HepG2 (cell line): Measurements from ENCODE around the gene PIH1D2. TPM values are rescaled to one million over a fixed set of nuclear protein-coding genes. Genes with fewer than 3 reads are reported as not detected.
A peak's percentile ranks its signal among the peaks of the same experiment; 100 is the strongest.

Source experiments
- ATF7 ChIP-seq, 2 experiments: fragments of 450-650 bp in 1 of 2; sonication (generic) in 1 of 2; formaldehyde crosslinking in 1 of 2; IDR thresholded peaks; 2 replicates each; pipeline versions ENCODE4 v1.4.0 to v1.6.1; 2016 to 2020; ENCODE audit warnings: antibody characterized with exemption in 1 of 2, mild to moderate bottlenecking in 1 of 2, missing genetic modification reagents in 1 of 2
- BCL3 ChIP-seq: sonication (generic); formaldehyde crosslinking; IDR thresholded peaks from 2 replicates; pipeline ENCODE4 v1.5.1; 2020; ENCODE audit warnings: mild to moderate bottlenecking, missing genetic modification reagents, moderate library complexity
- CEBPB ChIP-seq: IDR thresholded peaks from 2 replicates; pipeline ENCODE4 v1.6.1; 2011; ENCODE audit warnings: low read depth, low read length, improper control_type of control experiment, borderline replicate concordance
- ISX ChIP-seq: sonication (generic); formaldehyde crosslinking; conservative IDR thresholded peaks from 2 replicates; pipeline ENCODE4 v1.5.0; 2020; ENCODE audit warnings: missing genetic modification reagents
- JUNB ChIP-seq: sonication (generic); formaldehyde crosslinking; IDR thresholded peaks from 2 replicates; pipeline ENCODE4 v1.8.0; 2022; ENCODE audit warnings: missing genetic modification reagents, mild to moderate bottlenecking, borderline replicate concordance
- KDM5A ChIP-seq: fragments of 200-600 bp; sonication (generic); IDR thresholded peaks from 2 replicates; pipeline ENCODE4 v1.7.0; 2018; ENCODE audit warnings: antibody characterized with exemption, mild to moderate bottlenecking, low read length, borderline replicate concordance
- KMT2B ChIP-seq: IDR thresholded peaks from 2 replicates; pipeline ENCODE4 v1.6.1; 2016; ENCODE audit warnings: missing genetic modification reagents, missing compliant biosample characterization
- NFE2L2 ChIP-seq: fragments of 150-350 bp; IDR thresholded peaks from 2 replicates; pipeline ENCODE4 v1.6.1; 2014; ENCODE audit warnings: low read length
- PHB2 ChIP-seq: fragments of 450-650 bp; IDR thresholded peaks from 2 replicates; pipeline ENCODE4 v1.6.1; 2018; ENCODE audit not compliant: partially characterized antibody
- POLR2AphosphoS5 ChIP-seq: IDR thresholded peaks from 2 replicates; pipeline ENCODE4 v1.6.1; 2012; ENCODE audit warnings: low read depth, low read length
- SRY ChIP-seq: sonication (generic); formaldehyde crosslinking; IDR thresholded peaks from 2 replicates; pipeline ENCODE4 v1.8.0; 2022; ENCODE audit warnings: mild to moderate bottlenecking, missing genetic modification reagents
- SYNCRIP ChIP-seq: fragments of 200-400 bp; formaldehyde crosslinking; IDR thresholded peaks from 2 replicates; pipeline ENCODE4 v1.6.1; 2018; ENCODE audit warnings: mild to moderate bottlenecking, low read depth, low read length; ENCODE audit not compliant: insufficient read depth
- ZBTB7B ChIP-seq: sonication (generic); formaldehyde crosslinking; IDR thresholded peaks from 2 replicates; pipeline ENCODE4 v1.4.0; 2020; ENCODE audit warnings: missing genetic modification reagents
- ZFY ChIP-seq: sonication (generic); formaldehyde crosslinking; IDR thresholded peaks from 2 replicates; pipeline ENCODE4 v1.4.0; 2020; ENCODE audit warnings: missing genetic modification reagents
- ZIK1 ChIP-seq: sonication (generic); formaldehyde crosslinking; IDR thresholded peaks from 2 replicates; pipeline ENCODE4 v1.5.0; 2020; ENCODE audit warnings: mild to moderate bottlenecking, low read depth, missing genetic modification reagents, borderline replicate concordance
- ZNF10 ChIP-seq: sonication (generic); formaldehyde crosslinking; IDR thresholded peaks from 2 replicates; pipeline ENCODE4 v1.4.0; 2020; ENCODE audit warnings: mild to moderate bottlenecking, low read depth, missing genetic modification reagents, borderline replicate concordance
- ZNF251 ChIP-seq: sonication (generic); formaldehyde crosslinking; IDR thresholded peaks from 2 replicates; pipeline ENCODE4 v1.9.0; 2021; ENCODE audit warnings: mild to moderate bottlenecking, missing genetic modification reagents
- ZNF326 ChIP-seq: sonication (generic); formaldehyde crosslinking; IDR thresholded peaks from 2 replicates; pipeline ENCODE4 v1.4.0; 2020; ENCODE audit warnings: missing genetic modification reagents, borderline replicate concordance
- ZNF550 ChIP-seq: sonication (generic); formaldehyde crosslinking; IDR thresholded peaks from 2 replicates; pipeline ENCODE4 v1.4.0; 2020; ENCODE audit warnings: mild to moderate bottlenecking, missing genetic modification reagents, borderline replicate concordance
- ZNF589 ChIP-seq: sonication (generic); formaldehyde crosslinking; conservative IDR thresholded peaks from 2 replicates; pipeline ENCODE4 v1.8.0; 2022; ENCODE audit warnings: mild to moderate bottlenecking, moderate library complexity, missing genetic modification reagents
- polyA plus RNA-seq, 8 experiments: library from polyadenylated mRNA; depleted of rRNA in 3 of 8; stranded (reverse) in 7 of 8; unstranded in 1 of 8; fragments of >200 nt; fragmentation: Illumina TruSeq in 4 of 8; extraction: Trizol in 4 of 8; gene quantifications; 2 replicates each; pipeline versions ENCODE4 v1.2.1 to v1.2.3, GENCODE V29; 2011 to 2016; ENCODE audit warnings: low read depth in 4 of 8, missing spikeins in 1 of 8, mixed read lengths in 1 of 8; ENCODE audit not compliant: insufficient read depth in 1 of 8
- total RNA-seq, 5 experiments: library from RNA; depleted of rRNA; stranded (reverse); fragments of >200 nt; fragmentation: Illumina TruSeq; extraction: Trizol; gene quantifications; 2 replicates each; pipeline ENCODE4 v1.2.3, GENCODE V29; 2016; ENCODE audit warnings: low read depth in 1 of 5
- TF ChIP-seq, protein P1 (sequence below): sonication (generic); formaldehyde crosslinking; IDR thresholded peaks from 2 replicates; pipeline ENCODE4 v1.4.0; 2020; ENCODE audit warnings: mild to moderate bottlenecking, missing genetic modification reagents
- TF ChIP-seq, protein P2 (sequence below): sonication (generic); formaldehyde crosslinking; IDR thresholded peaks from 2 replicates; pipeline ENCODE4 v1.4.0; 2020; ENCODE audit warnings: missing genetic modification reagents
- TF ChIP-seq, protein P3 (sequence below): sonication (generic); formaldehyde crosslinking; IDR thresholded peaks from 2 replicates; pipeline ENCODE4 v1.4.0; 2020; ENCODE audit warnings: missing genetic modification reagents, mild to moderate bottlenecking, borderline replicate concordance

PIH1D2 gene
- total and polyA plus RNA-seq, 2 of the 13 experiments (the other 11 are each of a cell fraction or from before 2014, with no cell fraction given), result 0.49 to 2.7 TPM

DNA sequence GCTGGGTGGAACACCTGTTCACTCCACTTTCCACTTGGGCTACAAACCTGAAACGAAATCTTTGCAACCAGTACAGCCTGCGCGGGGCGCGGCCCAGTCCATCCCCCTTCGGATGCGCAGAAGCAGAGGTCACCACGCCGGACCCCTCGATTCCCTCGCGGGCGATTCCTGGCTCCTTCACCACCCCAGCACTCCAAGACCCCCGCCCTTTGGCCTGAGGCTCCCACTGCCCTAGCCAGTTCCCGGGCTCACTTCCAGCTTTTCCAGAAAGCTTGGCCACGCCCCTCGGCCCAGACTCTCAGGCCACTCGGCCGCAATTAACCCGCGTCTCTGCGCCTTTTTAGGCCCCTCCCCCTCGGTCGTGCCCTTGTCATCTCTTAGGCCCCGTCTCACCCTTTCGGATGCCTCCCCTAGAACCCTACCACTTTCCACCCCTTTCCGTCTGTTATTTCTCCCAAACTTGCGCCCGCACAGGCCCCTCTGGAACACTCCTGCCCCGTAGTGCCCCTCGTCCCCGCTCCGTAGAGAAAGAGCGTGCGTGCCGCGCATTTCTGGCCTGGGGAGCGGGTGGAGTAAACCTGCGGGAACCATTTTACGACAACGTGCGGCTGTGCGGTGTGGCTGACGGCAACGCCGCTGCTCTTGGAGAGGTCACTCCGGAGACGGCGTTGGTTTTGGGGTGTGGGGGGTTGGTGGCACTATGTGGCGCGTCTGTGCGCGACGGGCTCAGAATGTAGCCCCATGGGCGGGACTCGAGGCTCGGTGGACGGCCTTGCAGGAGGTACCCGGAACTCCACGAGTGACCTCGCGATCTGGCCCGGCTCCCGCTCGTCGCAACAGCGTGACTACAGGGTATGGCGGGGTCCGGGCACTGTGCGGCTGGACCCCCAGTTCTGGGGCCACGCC, 48.8 kb downstream of the PIH1D2 start, which contains the start of gene DLAT (continued):
- TF ChIP-seq CEBPB (no peak), JUNB (CRISPR knock-in tag) (no peak), POLR2AphosphoS5 (peak; percentile 93), ZBTB7B (CRISPR knock-in tag) (peak; percentile 78), NFE2L2 (no peak), SYNCRIP (no peak), SRY (CRISPR knock-in tag) (peak; percentile 80; the same call in 1 of the 2 replicates), ZNF326 (CRISPR knock-in tag) (no peak), ISX (CRISPR knock-in tag) (peak; percentile 91), ZFY (peak; percentile 99), ATF7 (IDR thresholded peaks at IDR 0.05) (peak; percentile 6; the same call in 1 of the 2 replicates), ATF7 (CRISPR knock-in tag; IDR thresholded peaks at IDR 0.05) (peak; percentile 66; the same call in 1 of the 2 replicates), ZNF589 (CRISPR knock-in tag) (peak; percentile 87; the same call in 1 of the 2 replicates), ZNF550 (no peak), PHB2 (no peak), ZIK1 (peak; percentile 86; the same call in 1 of the 2 replicates), ZNF10 (CRISPR knock-in tag) (no peak), ZNF251 (CRISPR knock-in tag) (no peak), KMT2B (CRISPR knock-in tag) (peak; percentile 95), BCL3 (CRISPR knock-in tag) (peak; percentile 80; the same call in 1 of the 2 replicates), KDM5A (peak; percentile 94; the same call in 1 of the 2 replicates)
- TF ChIP-seq, protein P1, sequence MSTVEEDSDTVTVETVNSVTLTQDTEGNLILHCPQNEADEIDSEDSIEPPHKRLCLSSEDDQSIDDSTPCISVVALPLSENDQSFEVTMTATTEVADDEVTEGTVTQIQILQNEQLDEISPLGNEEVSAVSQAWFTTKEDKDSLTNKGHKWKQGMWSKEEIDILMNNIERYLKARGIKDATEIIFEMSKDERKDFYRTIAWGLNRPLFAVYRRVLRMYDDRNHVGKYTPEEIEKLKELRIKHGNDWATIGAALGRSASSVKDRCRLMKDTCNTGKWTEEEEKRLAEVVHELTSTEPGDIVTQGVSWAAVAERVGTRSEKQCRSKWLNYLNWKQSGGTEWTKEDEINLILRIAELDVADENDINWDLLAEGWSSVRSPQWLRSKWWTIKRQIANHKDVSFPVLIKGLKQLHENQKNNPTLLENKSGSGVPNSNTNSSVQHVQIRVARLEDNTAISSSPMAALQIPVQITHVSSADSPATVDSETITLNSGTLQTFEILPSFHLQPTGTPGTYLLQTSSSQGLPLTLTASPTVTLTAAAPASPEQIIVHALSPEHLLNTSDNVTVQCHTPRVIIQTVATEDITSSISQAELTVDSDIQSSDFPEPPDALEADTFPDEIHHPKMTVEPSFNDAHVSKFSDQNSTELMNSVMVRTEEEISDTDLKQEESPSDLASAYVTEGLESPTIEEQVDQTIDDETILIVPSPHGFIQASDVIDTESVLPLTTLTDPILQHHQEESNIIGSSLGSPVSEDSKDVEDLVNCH (CRISPR knock-in tag), result no peak
- TF ChIP-seq, protein P2, sequence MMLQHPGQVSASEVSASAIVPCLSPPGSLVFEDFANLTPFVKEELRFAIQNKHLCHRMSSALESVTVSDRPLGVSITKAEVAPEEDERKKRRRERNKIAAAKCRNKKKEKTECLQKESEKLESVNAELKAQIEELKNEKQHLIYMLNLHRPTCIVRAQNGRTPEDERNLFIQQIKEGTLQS, result no peak; the same call in 1 of the 2 replicates
- TF ChIP-seq, protein P3, sequence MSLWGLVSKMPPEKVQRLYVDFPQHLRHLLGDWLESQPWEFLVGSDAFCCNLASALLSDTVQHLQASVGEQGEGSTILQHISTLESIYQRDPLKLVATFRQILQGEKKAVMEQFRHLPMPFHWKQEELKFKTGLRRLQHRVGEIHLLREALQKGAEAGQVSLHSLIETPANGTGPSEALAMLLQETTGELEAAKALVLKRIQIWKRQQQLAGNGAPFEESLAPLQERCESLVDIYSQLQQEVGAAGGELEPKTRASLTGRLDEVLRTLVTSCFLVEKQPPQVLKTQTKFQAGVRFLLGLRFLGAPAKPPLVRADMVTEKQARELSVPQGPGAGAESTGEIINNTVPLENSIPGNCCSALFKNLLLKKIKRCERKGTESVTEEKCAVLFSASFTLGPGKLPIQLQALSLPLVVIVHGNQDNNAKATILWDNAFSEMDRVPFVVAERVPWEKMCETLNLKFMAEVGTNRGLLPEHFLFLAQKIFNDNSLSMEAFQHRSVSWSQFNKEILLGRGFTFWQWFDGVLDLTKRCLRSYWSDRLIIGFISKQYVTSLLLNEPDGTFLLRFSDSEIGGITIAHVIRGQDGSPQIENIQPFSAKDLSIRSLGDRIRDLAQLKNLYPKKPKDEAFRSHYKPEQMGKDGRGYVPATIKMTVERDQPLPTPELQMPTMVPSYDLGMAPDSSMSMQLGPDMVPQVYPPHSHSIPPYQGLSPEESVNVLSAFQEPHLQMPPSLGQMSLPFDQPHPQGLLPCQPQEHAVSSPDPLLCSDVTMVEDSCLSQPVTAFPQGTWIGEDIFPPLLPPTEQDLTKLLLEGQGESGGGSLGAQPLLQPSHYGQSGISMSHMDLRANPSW, result no peak; the same call in 1 of the 2 replicates
